ENCODE results near the gene ABCE1. TPM values are rescaled to one million over a fixed set of nuclear protein-coding genes. Genes with fewer than 3 reads are reported as not detected.
A peak's percentile ranks its signal among the peaks of the same experiment; 100 is the strongest.

Gene ABCE1
- polyA plus RNA-seq, 2 of the 4 experiments (the other 2 are of a cell fraction) = 113 to 120 TPM

DNA sequence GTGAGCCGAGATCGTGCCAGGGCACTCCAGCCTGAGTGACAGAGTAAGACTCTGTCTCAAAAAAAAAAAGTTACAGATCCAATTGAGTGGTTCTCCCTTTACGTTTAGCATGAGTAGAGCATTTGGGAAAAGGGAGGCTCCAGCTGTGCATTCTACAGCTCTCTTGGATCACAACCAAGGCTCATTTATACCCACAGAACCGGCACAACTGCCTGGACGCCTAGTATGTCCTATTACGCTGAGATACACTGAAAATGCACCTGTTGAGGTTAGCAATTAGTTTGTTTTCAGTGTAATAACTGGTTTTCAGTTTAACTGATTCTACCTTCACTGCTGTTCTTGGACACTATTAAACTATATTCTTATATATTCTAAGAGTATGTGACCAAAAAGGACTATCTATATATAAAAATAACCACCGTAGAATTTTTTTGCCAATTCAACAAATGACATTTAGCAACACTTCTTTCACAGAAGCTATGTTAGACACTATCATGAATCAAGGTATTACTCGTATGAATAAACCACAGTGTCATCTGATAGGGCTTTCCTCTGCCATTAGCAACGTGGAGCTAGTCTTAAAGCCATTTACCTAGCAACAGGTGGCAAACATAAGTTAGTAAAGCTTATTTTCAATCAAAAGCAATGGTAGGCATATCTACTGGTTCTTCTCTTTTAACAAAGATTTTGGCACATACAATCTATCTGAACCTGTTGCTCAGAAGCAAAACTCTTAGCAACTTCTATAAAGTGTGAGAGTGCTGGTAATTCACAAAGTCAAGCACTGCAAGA is 78.7 kb downstream of the ABCE1 start:
- WGBS (ENCODE audit: missing lambda C conversion rate) = 83% methylated on average over 9 of the region's 9 CpGs
- H3K4me2 ChIP-seq = peak overlapping the region; percentile 79

DNA sequence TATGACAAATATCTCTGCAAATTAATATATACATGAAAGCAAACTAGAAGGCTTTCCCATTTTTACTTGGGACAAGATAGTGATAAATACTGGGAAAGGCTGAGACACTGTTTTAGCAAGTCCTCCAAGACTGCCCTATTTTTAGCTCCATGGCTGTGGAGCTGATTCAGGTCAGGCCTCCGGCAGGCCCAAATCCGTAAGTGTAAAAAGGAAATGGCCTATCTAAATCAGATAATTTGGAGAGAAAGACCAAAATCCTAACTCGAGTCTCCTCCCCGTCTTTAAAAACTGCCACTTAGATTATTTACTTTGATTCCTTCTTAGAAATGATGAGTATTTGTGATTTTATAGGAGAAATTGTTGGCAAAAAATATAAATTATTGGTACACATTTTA is 79.4 kb downstream of the ABCE1 start:
- Histone ChIP-seq H3K9me3 (no peaks in the 10 kb centered on the region), H3K4me1 (peaks cover 13% of the 10 kb centered on the region; the same call in 2 of the 3 replicates), H3K4me2 (peak overlapping the region; percentile 79), H3K4me3 (peak overlapping the region; percentile 65), H3K27ac (peak overlapping the region; percentile 85 to 99; a peak in 5 of 6 replicates)
- ChIA-PET POLR2A (no interaction called here), CTCF (interaction anchor here (1.1 to 2.0 kb wide), 3 partner anchors 9 to 439 kb away, joined by 3 to 6 read pairs (median 3); no protein-coding TSS in a partner anchor)
- no peak for ATAC-seq
- DNase-seq (ENCODE audit: low read depth in 1 of 2, low spot score in 1 of 2) = no peak
- TF ChIP-seq MAFK (IDR thresholded peaks at IDR 0.05; ENCODE audit: partially characterized antibody) (no peak), MYC (IDR thresholded peaks at IDR 0.05; ENCODE audit: borderline replicate concordance, low read length) (no peak)
- no peak for FAIRE-seq
- WGBS (ENCODE audit: missing lambda C conversion rate) = 51% methylated on average over 4 of the region's 4 CpGs

More for the DNA sequence above, 78.7 kb downstream of the ABCE1 start:
- Histone ChIP-seq H3K4me1 (peaks cover 13% of the 10 kb centered on the region; the same call in 2 of the 3 replicates), H3K9me3 (no peaks in the 10 kb centered on the region), H3K4me3 (peak overlapping the region; percentile 65; the same call in 1 of the 3 replicates), H3K27ac (no peak overlapping the region; a peak in 1 of 6 replicates)
- CTCF ChIA-PET = interaction anchor here (0.7 kb wide), 1 partner anchor 60 kb away, joined by 3 read pairs; no protein-coding TSS in a partner anchor
- POLR2A ChIA-PET = no interaction called here
- no peak for DNase-seq (ENCODE audit: low read depth in 1 of 2, low spot score in 1 of 2)
- no peak for ATAC-seq
- no peak for FAIRE-seq
- TF ChIP-seq EHF (CRISPR knock-in tag; IDR thresholded peaks at IDR 0.05) (no peak), FOSL2 (IDR thresholded peaks at IDR 0.05) (no peak), FOSL2 (CRISPR knock-in tag; IDR thresholded peaks at IDR 0.05) (no peak), POLR2AphosphoS2 (conservative IDR thresholded peaks at IDR 0.05; ENCODE audit: low read length) (no peak), KDM1A (IDR thresholded peaks at IDR 0.05; ENCODE audit: low read depth) (no peak), NFE2L2 (conservative IDR thresholded peaks at IDR 0.05; ENCODE audit: low read length) (no peak), ZC3H11A (IDR thresholded peaks at IDR 0.05) (no peak), SMC3 (IDR thresholded peaks at IDR 0.05) (no peak)

- DNase-seq (ENCODE audit: low read depth in 1 of 2, low spot score in 1 of 2) (peak in 1 of 2 experiments; percentile 12), FAIRE-seq (no peak), ATAC-seq (no peak)
- TF ChIP-seq FOSL2 (IDR thresholded peaks at IDR 0.05) (no peak), FOSL2 (CRISPR knock-in tag; IDR thresholded peaks at IDR 0.05) (no peak), HEYL (CRISPR knock-in tag; IDR thresholded peaks at IDR 0.05) (no peak), BCL3 (IDR thresholded peaks at IDR 0.05) (no peak)
- H3K4me2 ChIP-seq = peak overlapping the region; percentile 79
- H3K9me3 ChIP-seq = no peaks in the 10 kb centered on the region
- peak overlapping the region; percentile 65 for H3K4me3 ChIP-seq
- H3K27ac ChIP-seq = peak overlapping the region; percentile 85 to 99; a peak in 5 of 6 replicates
- CTCF ChIA-PET = interaction anchor here (1.1 to 2.0 kb wide), 3 partner anchors 10 to 439 kb away, joined by 3 to 6 read pairs (median 3); no protein-coding TSS in a partner anchor
- peaks cover 13% of the 10 kb centered on the region; the same call in 2 of the 3 replicates for H3K4me1 ChIP-seq
- 8% methylated on average over 9 of the region's 9 CpGs for WGBS (ENCODE audit: missing lambda C conversion rate)
- POLR2A ChIA-PET = interaction anchor here (1.0 to 1.1 kb wide), 2 partner anchors 79 to 439 kb away, joined by 3 read pairs; no protein-coding TSS in a partner anchor
Measured at GRCh38 chr4:145177906-145178538, 79.9 kb downstream of the ABCE1 start.

GRCh38 chr4:145178740-145179280 is 80.7 kb downstream of the ABCE1 start:
- FAIRE-seq (no peak), DNase-seq (ENCODE audit: low read depth in 1 of 2, low spot score in 1 of 2) (no peak), ATAC-seq (no peak)
- CTCF ChIA-PET = interaction anchor here (0.6 to 2.0 kb wide), 3 partner anchors 19 to 633 kb away, joined by 3 to 6 read pairs (median 3); no protein-coding TSS in a partner anchor
- Histone ChIP-seq H3K4me1 (peaks cover 13% of the 10 kb centered on the region; the same call in 2 of the 3 replicates), H3K4me3 (peak overlapping the region; percentile 65), H3K4me2 (peak overlapping the region; percentile 79), H3K27ac (peak overlapping the region; percentile 85 to 99), H3K9me3 (no peaks in the 10 kb centered on the region)
- POLR2A ChIA-PET = interaction anchor here (1.0 to 1.3 kb wide), 3 partner anchors 80 to 438 kb away, joined by 3 read pairs; partner anchors contain the start of genes ABCE1 and ANAPC10
- WGBS (ENCODE audit: missing lambda C conversion rate) = 3% methylated on average over 5 of the region's 5 CpGs
- TF ChIP-seq ATOH8 (CRISPR knock-in tag; IDR thresholded peaks at IDR 0.05; ENCODE audit: low read depth) (no peak), NPAS2 (CRISPR knock-in tag; IDR thresholded peaks at IDR 0.05; ENCODE audit: borderline replicate concordance) (no peak), NFE2L2 (conservative IDR thresholded peaks at IDR 0.05; ENCODE audit: low read length) (no peak), RCOR1 (IDR thresholded peaks at IDR 0.05; ENCODE audit: low read depth, low read length) (no peak), HMGXB4 (CRISPR knock-in tag; IDR thresholded peaks at IDR 0.05; ENCODE audit: borderline replicate concordance) (no peak), FOSL2 (IDR thresholded peaks at IDR 0.05) (no peak), FOSL2 (CRISPR knock-in tag; IDR thresholded peaks at IDR 0.05) (no peak), HDAC2 (IDR thresholded peaks at IDR 0.05) (no peak), RFX5 (IDR thresholded peaks at IDR 0.05) (no peak), TFCP2L1 (CRISPR knock-in tag; IDR thresholded peaks at IDR 0.05) (no peak), POLR2AphosphoS2 (conservative IDR thresholded peaks at IDR 0.05; ENCODE audit: low read length) (no peak), MAZ (IDR thresholded peaks at IDR 0.05; ENCODE audit: borderline replicate concordance, low read depth, low read length) (no peak), HEYL (CRISPR knock-in tag; IDR thresholded peaks at IDR 0.05) (no peak), HOXB13 (CRISPR knock-in tag; IDR thresholded peaks at IDR 0.05; ENCODE audit: low read depth) (no peak)
- TF ChIP-seq, protein P1, sequence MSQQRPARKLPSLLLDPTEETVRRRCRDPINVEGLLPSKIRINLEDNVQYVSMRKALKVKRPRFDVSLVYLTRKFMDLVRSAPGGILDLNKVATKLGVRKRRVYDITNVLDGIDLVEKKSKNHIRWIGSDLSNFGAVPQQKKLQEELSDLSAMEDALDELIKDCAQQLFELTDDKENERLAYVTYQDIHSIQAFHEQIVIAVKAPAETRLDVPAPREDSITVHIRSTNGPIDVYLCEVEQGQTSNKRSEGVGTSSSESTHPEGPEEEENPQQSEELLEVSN (IDR thresholded peaks at IDR 0.05; ENCODE audit: borderline replicate concordance, low read depth) = no peak

Data from A549 (cell line).